Osteoblast (primary cell): ENCODE data around the gene TAPBP. TPM values are rescaled to one million over a fixed set of nuclear protein-coding genes. Genes with fewer than 3 reads are reported as not detected.
A peak's percentile ranks its signal among the peaks of the same experiment; 100 is the strongest.

Source experiments
- DNase-seq: peaks from one replicate; pipeline ENCODE4 v3.0.0; 2011; ENCODE audit warnings: low spot score, mixed read lengths; ENCODE audit not compliant: insufficient read length; ENCODE audit errors: missing footprints
- H2AFZ ChIP-seq: 2 replicates; pipeline ENCODE4 v1.6.0; 2011; ENCODE audit warnings: mild to moderate bottlenecking, low read length
- H3K27ac ChIP-seq: 2 replicates; pipeline ENCODE4 v1.5.1; 2011; ENCODE audit warnings: mild to moderate bottlenecking, low read depth, low read length, moderate library complexity
- H3K27me3 ChIP-seq: 2 replicates; pipeline ENCODE4 v1.6.0; 2012; ENCODE audit warnings: mild to moderate bottlenecking, control low read depth, inconsistent platforms, low read length, moderate library complexity; ENCODE audit not compliant: insufficient read depth
- H3K36me3 ChIP-seq: 2 replicates; pipeline ENCODE4 v1.5.1; 2011; ENCODE audit warnings: mild to moderate bottlenecking, low read length, control low read depth, moderate library complexity; ENCODE audit not compliant: insufficient read depth
- H3K4me1 ChIP-seq: 2 replicates; pipeline ENCODE4 v1.5.1; 2011; ENCODE audit warnings: mild to moderate bottlenecking, low read length, control low read depth, moderate library complexity; ENCODE audit not compliant: insufficient read depth
- H3K4me2 ChIP-seq: 2 replicates; pipeline ENCODE4 v1.6.0; 2011; ENCODE audit warnings: mild to moderate bottlenecking, low read length; ENCODE audit not compliant: insufficient read depth
- H3K4me3 ChIP-seq: fragments of 200-600 bp; sonication (generic); 3 replicates; pipeline ENCODE4 v1.5.1; 2012; ENCODE audit warnings: mild to moderate bottlenecking, low read length, inconsistent platforms; ENCODE audit not compliant: insufficient read depth
- H3K79me2 ChIP-seq: 2 replicates; pipeline ENCODE4 v1.6.0; 2012; ENCODE audit warnings: mild to moderate bottlenecking, low read length, control low read depth, inconsistent platforms; ENCODE audit not compliant: insufficient read depth
- H3K9me3 ChIP-seq: 2 replicates; pipeline ENCODE4 v1.5.1; 2011; ENCODE audit warnings: low read depth, low read length, control low read depth
- H4K20me1 ChIP-seq: 2 replicates; pipeline ENCODE4 v1.6.0; 2012; ENCODE audit warnings: mild to moderate bottlenecking, low read length, control low read depth; ENCODE audit not compliant: insufficient read depth
- total RNA-seq: library from RNA; depleted of rRNA; stranded (reverse); fragments of >200 nt; gene quantifications from 2 replicates; pipeline ENCODE4 v1.2.3, GENCODE V29; 2012
- TF ChIP-seq, protein P1 (sequence below): IDR thresholded peaks from 2 replicates; pipeline ENCODE4 v1.5.1; 2011; ENCODE audit warnings: mild to moderate bottlenecking, low read depth, low read length, moderate library complexity; ENCODE audit errors: extremely low read depth

TAPBP gene
- total RNA-seq, 1 donor = 92.6 TPM

DNA sequence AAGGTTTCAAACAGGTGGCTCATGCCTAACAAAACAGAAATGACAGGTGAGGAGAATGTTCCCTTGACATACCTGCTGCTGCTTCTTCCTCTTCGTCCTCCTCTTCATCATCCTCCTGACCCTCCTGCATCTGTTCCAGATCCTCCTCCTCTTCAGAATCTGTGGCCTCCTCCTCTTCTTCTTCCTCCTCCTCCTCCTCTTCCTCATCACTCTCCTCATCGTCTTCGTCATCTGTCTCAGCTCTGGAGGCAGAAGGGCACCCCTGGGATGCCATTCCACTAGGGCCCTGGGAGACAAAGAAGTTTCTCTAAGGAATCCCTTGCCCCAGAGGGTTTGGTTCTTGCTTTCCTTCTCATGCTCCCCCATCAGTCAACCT is 6.0 kb upstream of the TAPBP start:
- Histone ChIP-seq H3K36me3 (peaks cover 19% of the 10 kb centered on the region), H3K79me2 (peaks cover 41% of the 10 kb centered on the region), H3K9me3 (no peaks in the 10 kb centered on the region), H3K4me2 (peak overlapping the region; percentile 98), H2AFZ (peak overlapping the region; percentile 73), H3K4me3 (peak overlapping the region; percentile 89), H4K20me1 (peaks cover 18% of the 10 kb centered on the region), H3K27me3 (no peaks in the 10 kb centered on the region), H3K4me1 (peaks cover 57% of the 10 kb centered on the region), H3K27ac (peak overlapping the region; percentile 98)
- DNase-seq = no peak
- TF ChIP-seq, protein P1, sequence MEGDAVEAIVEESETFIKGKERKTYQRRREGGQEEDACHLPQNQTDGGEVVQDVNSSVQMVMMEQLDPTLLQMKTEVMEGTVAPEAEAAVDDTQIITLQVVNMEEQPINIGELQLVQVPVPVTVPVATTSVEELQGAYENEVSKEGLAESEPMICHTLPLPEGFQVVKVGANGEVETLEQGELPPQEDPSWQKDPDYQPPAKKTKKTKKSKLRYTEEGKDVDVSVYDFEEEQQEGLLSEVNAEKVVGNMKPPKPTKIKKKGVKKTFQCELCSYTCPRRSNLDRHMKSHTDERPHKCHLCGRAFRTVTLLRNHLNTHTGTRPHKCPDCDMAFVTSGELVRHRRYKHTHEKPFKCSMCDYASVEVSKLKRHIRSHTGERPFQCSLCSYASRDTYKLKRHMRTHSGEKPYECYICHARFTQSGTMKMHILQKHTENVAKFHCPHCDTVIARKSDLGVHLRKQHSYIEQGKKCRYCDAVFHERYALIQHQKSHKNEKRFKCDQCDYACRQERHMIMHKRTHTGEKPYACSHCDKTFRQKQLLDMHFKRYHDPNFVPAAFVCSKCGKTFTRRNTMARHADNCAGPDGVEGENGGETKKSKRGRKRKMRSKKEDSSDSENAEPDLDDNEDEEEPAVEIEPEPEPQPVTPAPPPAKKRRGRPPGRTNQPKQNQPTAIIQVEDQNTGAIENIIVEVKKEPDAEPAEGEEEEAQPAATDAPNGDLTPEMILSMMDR = no peak

DNA sequence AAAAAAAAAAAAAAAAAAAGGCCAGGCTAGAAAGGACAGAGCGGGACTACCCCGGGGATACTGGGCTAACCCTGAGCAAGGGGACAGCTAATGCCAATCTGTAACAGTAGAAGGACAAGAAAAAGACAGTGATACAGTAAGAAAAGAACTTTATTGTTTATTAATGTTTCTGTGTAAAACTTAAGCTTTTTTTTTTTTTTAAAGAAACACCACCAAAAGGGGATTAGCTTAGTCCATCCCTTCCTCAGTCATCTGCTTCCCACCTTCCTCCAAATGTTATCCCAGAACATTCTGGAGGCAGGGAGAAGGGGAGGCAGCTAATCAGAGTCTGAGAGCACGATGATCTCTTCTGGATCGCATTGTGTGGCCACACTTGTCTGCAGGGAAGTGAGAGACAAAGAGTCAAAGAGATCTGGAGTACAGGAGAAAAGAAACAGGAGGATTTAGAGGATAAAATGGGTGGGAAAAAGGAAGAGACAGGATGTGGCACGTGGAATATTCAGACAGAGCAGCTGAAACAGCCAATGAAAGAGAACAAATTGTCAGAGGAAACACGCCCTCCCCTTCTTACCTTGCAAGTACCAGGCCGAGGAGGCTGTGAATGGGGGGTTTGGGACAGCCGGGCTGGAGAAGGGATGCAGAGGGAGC is 4.7 kb upstream of the TAPBP start:
- H3K36me3 ChIP-seq = peaks cover 19% of the 10 kb centered on the region
- peak overlapping the region; percentile 70 for H3K4me3 ChIP-seq
- H3K9me3 ChIP-seq = no peaks in the 10 kb centered on the region
- peaks cover 58% of the 10 kb centered on the region for H3K4me1 ChIP-seq
- peak overlapping the region; percentile 98 for H3K4me2 ChIP-seq
- TF ChIP-seq, protein P1 = no peak
- H4K20me1 ChIP-seq = peaks cover 18% of the 10 kb centered on the region
- H3K27me3 ChIP-seq = no peaks in the 10 kb centered on the region
- H3K79me2 ChIP-seq = peaks cover 50% of the 10 kb centered on the region
- H3K27ac ChIP-seq = peak overlapping the region; percentile 98
- no peak for DNase-seq
- no peak overlapping the region for H2AFZ ChIP-seq

DNA sequence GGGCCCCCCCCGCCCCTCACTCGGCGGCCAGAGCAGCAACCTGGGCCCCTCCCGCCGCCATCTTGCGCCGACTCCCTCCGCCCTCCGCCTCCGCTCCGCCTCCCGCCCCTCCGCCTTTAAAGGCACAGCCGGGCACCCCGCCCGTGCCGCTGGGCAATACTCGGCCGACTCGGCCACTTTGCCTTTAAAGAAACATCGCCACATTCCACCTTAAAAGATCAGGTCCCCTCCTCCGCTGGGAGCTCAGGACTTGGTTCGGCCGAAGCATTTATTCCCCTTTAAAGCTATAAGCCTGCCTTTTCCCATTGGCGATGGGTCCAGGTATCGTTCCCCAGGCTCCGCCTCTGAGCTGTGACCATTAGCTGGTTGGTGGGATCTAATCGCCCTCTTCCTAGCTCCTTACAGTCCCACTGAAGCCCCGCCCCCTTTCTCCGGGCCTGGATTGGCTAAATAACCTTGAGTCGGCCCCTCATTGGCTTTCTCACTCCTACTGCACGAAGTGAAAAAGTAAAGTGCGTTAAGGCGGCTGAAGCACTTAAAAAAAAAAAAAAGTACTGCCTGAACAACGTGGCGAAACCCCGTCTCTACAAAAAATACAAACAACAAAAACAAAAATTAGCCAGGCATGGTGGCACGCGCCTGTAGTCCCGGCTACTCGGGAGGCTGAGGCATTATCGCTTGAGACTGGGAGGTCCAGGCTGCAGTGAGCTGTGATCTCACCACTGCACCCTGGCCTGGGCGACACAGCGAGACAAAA is 4.0 kb upstream of the TAPBP start, which contains the start of gene ZBTB22:
Gene ZBTB22 (minus strand): TSS at position 76 of the 757 bp plus-strand sequence. CDS start 828 bp downstream, outside the sequence.
- no peaks in the 10 kb centered on the region for H3K27me3 ChIP-seq
- peaks cover 57% of the 10 kb centered on the region for H3K79me2 ChIP-seq
- peaks cover 19% of the 10 kb centered on the region for H3K36me3 ChIP-seq
- H3K4me3 ChIP-seq = peak within 1 kb of the TSS; percentile 70
- TF ChIP-seq, protein P1 = no peak
- H3K9me3 ChIP-seq = no peaks in the 10 kb centered on the region
- peak; percentile 98 for DNase-seq
- H2AFZ ChIP-seq = peak within 1 kb of the TSS; percentile 65
- H3K4me1 ChIP-seq = peaks cover 54% of the 10 kb centered on the region
- H3K27ac ChIP-seq = peak within 1 kb of the TSS; percentile 98
- H4K20me1 ChIP-seq = peaks cover 18% of the 10 kb centered on the region
- peak within 1 kb of the TSS; percentile 98 for H3K4me2 ChIP-seq

DNA sequence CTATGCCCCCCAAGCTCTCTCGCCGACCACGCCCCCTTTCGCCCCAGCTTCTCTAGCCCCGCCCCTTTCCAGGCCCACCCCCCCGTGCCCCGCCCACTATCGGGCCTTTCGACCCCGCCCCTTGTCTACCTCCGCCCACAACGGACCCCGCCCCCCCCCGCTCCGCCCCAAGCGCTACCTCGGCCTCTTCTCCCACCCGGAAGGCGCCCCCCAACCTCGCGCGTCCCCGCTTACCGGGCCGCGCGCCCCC is 3.5 kb upstream of the TAPBP start:
- Histone ChIP-seq H3K36me3 (peaks cover 19% of the 10 kb centered on the region), H3K79me2 (peaks cover 57% of the 10 kb centered on the region), H3K4me1 (peaks cover 56% of the 10 kb centered on the region), H2AFZ (no peak overlapping the region), H3K9me3 (no peaks in the 10 kb centered on the region), H4K20me1 (peaks cover 21% of the 10 kb centered on the region), H3K27me3 (no peaks in the 10 kb centered on the region), H3K4me3 (peak overlapping the region; percentile 70), H3K4me2 (peak overlapping the region; percentile 75), H3K27ac (no peak overlapping the region)
- peak; percentile 93 for DNase-seq
- TF ChIP-seq, protein P1 = no peak
